IMR-90 (cell line): Measurements from ENCODE around the gene IFTAP. TPM values are rescaled to one million over a fixed set of nuclear protein-coding genes. Genes with fewer than 3 reads are reported as not detected.

Source experiments
- ATAC-seq: fragments of 200-7000 bp; cut with Tn5 transposase; 2 replicates; pipeline ENCODE4 v1.9.1; 2020; ENCODE audit warnings: low read depth, mild to moderate bottlenecking, moderate library complexity
- BruUV-seq: library from RNA; stranded (reverse); fragments of 400-500 nt; replicated peaks from 2 replicates; lab custom pipeline; 2021; lab: Mats Ljungman, UMichigan
- CTCF ChIA-PET: fragments of 300-600 bp; formaldehyde crosslinking; extraction: SDS; loops from one replicate; lab custom pipeline; 2021; ENCODE audit warnings: antibody characterized with exemption; lab: Yijun Ruan, JAX
- POLR2A ChIA-PET: fragments of 300-600 bp; sonication (Branson Sonifier 250); formaldehyde crosslinking; loops from one replicate; lab custom pipeline; 2022; ENCODE audit warnings: antibody characterized with exemption; ENCODE audit not compliant: unreplicated experiment; lab: Charles Lee
- DNase-seq: peaks from one replicate; pipeline ENCODE4 v3.0.0; 2013
- H2AFZ ChIP-seq: replicated peaks from 2 replicates; pipeline ENCODE3; 2013; ENCODE audit warnings: low read length, mild to moderate bottlenecking; ENCODE audit not compliant: poor library complexity
- H2AK5ac ChIP-seq: 2 replicates; pipeline ENCODE4 v1.6.1; 2013; ENCODE audit warnings: low read depth, low read length, inconsistent platforms
- H2AK9ac ChIP-seq: replicated peaks from 2 replicates; pipeline ENCODE3; 2013; ENCODE audit warnings: mild to moderate bottlenecking, low read depth, low read length, moderate library complexity; ENCODE audit not compliant: poor library complexity
- H2BK120ac ChIP-seq: 2 replicates; pipeline ENCODE4 v1.6.1; 2013; ENCODE audit warnings: low read depth, low read length, inconsistent platforms
- H2BK15ac ChIP-seq: 3 replicates; pipeline ENCODE4 v1.6.1; 2013; ENCODE audit warnings: low read depth, low read length, inconsistent platforms
- H2BK20ac ChIP-seq: 2 replicates; pipeline ENCODE4 v1.6.1; 2013; ENCODE audit warnings: low read depth, mild to moderate bottlenecking, inconsistent platforms, low read length, moderate library complexity
- H2BK5ac ChIP-seq: 2 replicates; pipeline ENCODE4 v1.6.1; 2013; ENCODE audit warnings: mild to moderate bottlenecking, low read depth, low read length, inconsistent platforms; ENCODE audit not compliant: poor library complexity, severe bottlenecking
- H3K14ac ChIP-seq: replicated peaks from 2 replicates; pipeline ENCODE4 v1.6.1; 2013; ENCODE audit warnings: low read depth, low read length, inconsistent platforms
- H3K18ac ChIP-seq: 2 replicates; pipeline ENCODE4 v1.6.1; 2013; ENCODE audit warnings: low read depth, low read length, control low read depth
- H3K23ac ChIP-seq: 2 replicates; pipeline ENCODE4 v1.6.1; 2013; ENCODE audit warnings: low read depth, low read length, inconsistent platforms
- H3K27ac ChIP-seq: 2 replicates; pipeline ENCODE4 v1.5.1; 2013; ENCODE audit warnings: mild to moderate bottlenecking, control low read depth, low read length; ENCODE audit not compliant: insufficient read depth
- H3K27me3 ChIP-seq: 2 replicates; pipeline ENCODE4 v1.6.1; 2013; ENCODE audit warnings: low read length; ENCODE audit not compliant: control insufficient read depth, insufficient read depth
- H3K36me3 ChIP-seq: 2 replicates; pipeline ENCODE4 v1.6.1; 2013; ENCODE audit warnings: low read length, mixed read lengths; ENCODE audit not compliant: control insufficient read depth, insufficient read depth
- H3K4ac ChIP-seq: 2 replicates; pipeline ENCODE4 v1.6.1; 2013; ENCODE audit warnings: low read depth, low read length, inconsistent platforms
- H3K4me1 ChIP-seq: 2 replicates; pipeline ENCODE4 v1.6.1; 2013; ENCODE audit warnings: low read length, mixed read lengths; ENCODE audit not compliant: control insufficient read depth, insufficient read depth
- H3K4me2 ChIP-seq: 2 replicates; pipeline ENCODE4 v1.6.1; 2013; ENCODE audit warnings: low read depth, mild to moderate bottlenecking, control low read depth, low read length, moderate library complexity
- H3K4me3 ChIP-seq: 2 replicates; pipeline ENCODE4 v1.5.1; 2013; ENCODE audit warnings: low read depth, mild to moderate bottlenecking, control low read depth, low read length, moderate library complexity; ENCODE audit not compliant: insufficient read depth
- H3K56ac ChIP-seq: 2 replicates; pipeline ENCODE4 v1.6.1; 2013; ENCODE audit warnings: low read length, inconsistent platforms; ENCODE audit not compliant: insufficient read depth; ENCODE audit errors: extremely low read depth
- H3K79me1 ChIP-seq, 2 experiments: 2 replicates each; pipeline ENCODE4 v1.6.1; 2013; ENCODE audit warnings: low read length in 2 of 2, inconsistent platforms in 1 of 2, low read depth in 1 of 2
- H3K9ac ChIP-seq: 2 replicates; pipeline ENCODE4 v1.6.1; 2013; ENCODE audit warnings: low read depth, low read length, control low read depth
- H3K9me1 ChIP-seq: 2 replicates; pipeline ENCODE4 v1.6.1; 2013; ENCODE audit warnings: low read length, inconsistent platforms; ENCODE audit not compliant: insufficient read depth
- H3K9me3 ChIP-seq: 2 replicates; pipeline ENCODE4 v1.6.1; 2013; ENCODE audit warnings: low read length; ENCODE audit not compliant: control insufficient read depth, insufficient read depth
- H4K20me1 ChIP-seq: 2 replicates; pipeline ENCODE4 v1.6.1; 2013; ENCODE audit warnings: low read length, inconsistent platforms; ENCODE audit not compliant: insufficient read depth
- H4K5ac ChIP-seq: 2 replicates; pipeline ENCODE4 v1.6.1; 2013; ENCODE audit warnings: mild to moderate bottlenecking, low read depth, low read length, control low read depth
- H4K8ac ChIP-seq, 2 experiments: 2 replicates each; pipeline ENCODE4 v1.6.1; 2013; ENCODE audit warnings: low read depth in 2 of 2, low read length in 2 of 2, control low read depth in 1 of 2, inconsistent platforms in 1 of 2
- H4K91ac ChIP-seq: 2 replicates; pipeline ENCODE4 v1.6.1; 2013; ENCODE audit warnings: low read depth, low read length, inconsistent platforms; ENCODE audit not compliant: insufficient read depth
- ELK1 ChIP-seq: fragments of 150-350 bp; IDR thresholded peaks from 2 replicates; pipeline ENCODE4 v1.6.1; 2016; ENCODE audit warnings: low read depth, mild to moderate bottlenecking, low read length, moderate library complexity, borderline replicate concordance
- MAFK ChIP-seq: IDR thresholded peaks from 2 replicates; pipeline ENCODE4 v1.6.1; 2012; ENCODE audit warnings: low read depth, low read length, improper control_type of control experiment
- NFE2L2 ChIP-seq: fragments of 150-350 bp; IDR thresholded peaks from 2 replicates; pipeline ENCODE4 v1.6.1; 2016; ENCODE audit warnings: low read depth, mild to moderate bottlenecking, low read length
- WGBS, 2 experiments: methylation state at CpG; one replicate each; pipeline versions ENCODE4 v1.1.5 to v1.1.7; 2013; ENCODE audit warnings: missing lambda C conversion rate in 2 of 2; ENCODE audit not compliant: insufficient read length in 1 of 2; ENCODE audit errors: extremely low coverage in 2 of 2; 5-methylcytosine and 5-hydroxymethylcytosine counted together
- dilution Hi-C: fragments of 300-500 bp; cut with HindIII; formaldehyde crosslinking; loops from one replicate; pipeline ENCODE4 v1.14.3; 2018; ENCODE audit warnings: low sequenced_read_pairs; ENCODE audit not compliant: unreplicated experiment
- in situ Hi-C: fragments of 300-500 bp; cut with MboI; formaldehyde crosslinking; loops from 3 replicates; pipeline ENCODE4 v1.14.3; 2019; ENCODE audit warnings: low sequenced_read_pairs, inconsistent platforms, mixed read lengths
- intact Hi-C: fragments of 100-400 bp; cut with micrococcal nuclease; formaldehyde crosslinking; loops from 2 replicates; pipeline ENCODE4 v1.10.0; 2022
- polyA plus RNA-seq, 3 experiments: library from polyadenylated mRNA; depleted of rRNA; stranded (reverse); fragments of >200 nt; gene quantifications; 2 replicates each; pipeline ENCODE4 v1.2.3, GENCODE V29; 2012; ENCODE audit warnings: low replicate concordance in 1 of 3
- total RNA-seq: library from RNA; depleted of rRNA; stranded (reverse); fragments of >200 nt; gene quantifications from 2 replicates; pipeline ENCODE4 v1.2.3, GENCODE V29; 2012

IFTAP gene
- total and polyA plus RNA-seq, 2 of the 4 experiments (the other 2 are of a cell fraction) = 15.8 to 28.5 TPM

GRCh38 chr11:36577373-36577772 lies 16.9 kb upstream of the IFTAP start:
- BruUV-seq = no TSS peak
- ChIA-PET CTCF (interaction anchor here (1.2 kb wide), 1 partner anchor 13 kb away, joined by 6 read pairs; no protein-coding TSS in a partner anchor), POLR2A (no interaction called here)
- Histone ChIP-seq H3K36me3 (no peaks in the 10 kb centered on the region), H3K27ac (no peak overlapping the region), H3K4ac (no peak overlapping the region), H3K9ac (no peak overlapping the region), H2BK5ac (no peak overlapping the region), H2BK20ac (no peak overlapping the region), H3K4me1 (no peaks in the 10 kb centered on the region), H3K27me3 (peaks cover 3% of the 10 kb centered on the region), H4K5ac (no peak overlapping the region), H2BK120ac (no peak overlapping the region), H3K79me1 (no peaks in the 10 kb centered on the region), H2AFZ (no peak overlapping the region), H3K18ac (no peak overlapping the region), H4K91ac (no peak overlapping the region), H3K4me3 (no peak overlapping the region), H3K4me2 (no peak overlapping the region), H3K14ac (no peak overlapping the region), H2AK5ac (no peak overlapping the region), H3K9me1 (no peaks in the 10 kb centered on the region), H3K56ac (no peak overlapping the region), H4K8ac (no peak overlapping the region), H2BK15ac (no peak overlapping the region), H4K20me1 (no peaks in the 10 kb centered on the region), H3K23ac (no peak overlapping the region), H3K9me3 (0 out of 2 replicates have a peak, but pooled peaks cover 2% of the 10 kb centered on the region), H2AK9ac (no peak overlapping the region)
- in situ Hi-C loops = no loop called here
- DNase-seq (no peak), ATAC-seq (no peak; the same call in 1 of the 2 replicates)
- intact Hi-C loops = no loop called here
- TF ChIP-seq MAFK (no peak), NFE2L2 (no peak), ELK1 (no peak)
- WGBS, 2 experiments = no CpG with 5 or more reads among the region's 2 CpGs
- dilution Hi-C loops = no loop called here
